NCI-H2107 treated with DMSO at 0.1 percent for 48 hours (cell line): Measurements from ENCODE around the gene GALC.

Experiments
- DNase-seq: peaks from one replicate; lab custom pipeline; 2025; ENCODE audit not compliant: unreplicated experiment; lab: John Stamatoyannopoulos, UW

GALC gene

GRCh38 chr14:87888136-87888999 lies 104.6 kb downstream of the GALC start:
- no peak for DNase-seq

- DNase-seq = no peak
Observed at GRCh38 chr14:87883750-87884149, 109.2 kb downstream of the GALC start.
